Stimulated activated CD4-positive, alpha-beta T cell treated with anti-CD3 and anti-CD28 coated beads, Interleukin-4, amount 100 ng/mL, for 1 hour (primary cell): ENCODE results near the gene RNF227.
"Not testable (repeated sequence)": the region's sequence is repeated elsewhere in the genome, so short reads cannot be mapped to it uniquely, and the experiment has no call there.

Experiments used
- DNase-seq: peaks from one replicate; pipeline ENCODE4 v3.0.0-alpha.2; 2020

Gene RNF227

DNA sequence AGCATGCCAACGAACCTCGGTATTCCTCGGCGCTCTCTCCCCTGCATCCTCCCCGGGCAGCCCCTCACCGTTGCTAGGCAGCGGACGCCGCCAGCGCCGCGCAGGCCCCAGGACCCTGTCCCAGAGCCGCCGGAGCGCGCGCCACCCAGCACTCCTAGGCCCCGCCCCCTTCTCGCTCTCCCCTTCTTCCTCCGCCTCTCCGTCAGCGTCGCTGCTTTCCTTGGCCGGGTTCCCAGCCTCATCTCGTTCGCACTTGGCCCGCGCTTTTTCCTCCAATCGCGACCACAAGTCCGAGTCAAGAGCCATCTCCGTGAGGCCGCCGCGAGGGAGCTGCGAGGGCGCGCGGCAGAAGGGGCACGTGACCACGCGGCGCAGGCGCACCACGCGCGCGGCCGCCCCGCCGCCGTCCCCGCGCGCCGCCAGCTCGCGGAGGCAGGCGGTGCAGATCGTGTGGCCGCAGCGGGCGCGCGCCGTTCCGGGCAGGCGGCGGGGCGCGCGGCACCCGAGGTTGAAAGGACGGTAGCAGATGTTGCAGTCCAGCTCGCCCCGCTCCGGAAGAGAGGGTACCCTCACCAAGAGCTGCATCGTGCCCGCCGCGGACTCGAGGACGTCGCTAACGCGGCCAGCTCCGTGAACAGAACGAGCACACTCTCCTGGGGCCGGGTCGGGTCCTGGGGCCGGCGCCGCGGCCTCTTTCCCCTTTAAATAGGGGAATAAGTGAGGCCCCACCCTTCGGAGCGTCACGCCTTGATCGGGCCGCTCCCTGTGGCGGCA is at the start of gene RNF227:
TSS of gene RNF227 (minus strand) at position 679 of the 774 bp plus-strand sequence. CDS start at position 585, 94 bp downstream.
- peak; percentile 85 for DNase-seq

DNA sequence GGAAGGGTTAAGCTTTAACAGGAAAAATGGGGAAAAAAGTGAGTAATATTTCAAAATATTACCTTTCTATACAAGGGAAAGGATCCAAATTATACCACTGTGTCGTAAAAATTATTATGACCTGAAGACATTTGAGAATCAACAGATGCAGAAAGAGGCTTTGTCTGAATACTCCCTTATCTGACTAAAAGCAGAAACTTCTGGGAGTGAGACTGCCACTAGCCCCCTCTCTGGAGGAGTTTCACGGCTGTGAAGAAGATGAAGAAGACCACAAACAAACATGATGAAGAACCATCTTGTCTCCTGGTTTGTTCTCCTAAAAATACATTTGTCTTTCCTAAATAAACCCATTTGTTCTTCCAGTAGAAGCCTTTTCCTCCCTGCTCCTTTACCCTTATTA is 45.3 kb upstream of the RNF227 start:
- DNase-seq, result no peak

DNA sequence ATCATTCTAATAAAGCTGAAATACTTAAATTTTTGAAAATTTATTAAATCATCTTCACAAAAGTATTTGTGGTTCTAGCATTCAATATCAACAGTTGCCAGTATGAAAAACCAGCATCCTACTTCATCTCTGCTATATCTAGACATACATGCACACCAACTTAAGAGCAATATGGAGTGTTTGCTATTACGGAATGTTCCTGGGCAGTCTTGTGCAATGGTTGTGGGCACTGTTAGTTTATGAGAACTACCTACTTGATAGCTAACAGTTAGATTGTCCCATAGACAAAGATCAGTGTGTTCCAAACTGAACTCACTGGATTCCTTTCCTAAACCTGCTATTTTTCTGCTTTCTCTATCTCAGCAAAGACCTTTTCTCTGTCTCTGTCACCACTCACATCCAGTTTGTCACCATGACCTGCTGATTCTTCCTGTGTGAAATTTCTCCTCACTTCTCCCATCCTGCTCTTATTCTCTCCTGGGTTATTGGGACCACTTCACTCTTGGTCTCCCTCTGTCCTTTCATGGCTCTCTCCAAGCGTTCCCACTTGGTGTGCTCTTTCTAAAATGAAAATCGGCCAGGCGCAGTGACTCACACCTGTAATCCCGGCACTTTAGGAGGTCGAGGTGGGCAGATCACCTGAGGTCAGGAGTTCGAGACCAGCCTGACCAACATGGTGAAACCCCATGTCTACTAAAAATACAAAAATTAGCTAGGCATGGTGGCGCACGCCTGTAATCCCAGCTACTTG is 43.6 kb upstream of the RNF227 start:
- DNase-seq, result no peak

DNA sequence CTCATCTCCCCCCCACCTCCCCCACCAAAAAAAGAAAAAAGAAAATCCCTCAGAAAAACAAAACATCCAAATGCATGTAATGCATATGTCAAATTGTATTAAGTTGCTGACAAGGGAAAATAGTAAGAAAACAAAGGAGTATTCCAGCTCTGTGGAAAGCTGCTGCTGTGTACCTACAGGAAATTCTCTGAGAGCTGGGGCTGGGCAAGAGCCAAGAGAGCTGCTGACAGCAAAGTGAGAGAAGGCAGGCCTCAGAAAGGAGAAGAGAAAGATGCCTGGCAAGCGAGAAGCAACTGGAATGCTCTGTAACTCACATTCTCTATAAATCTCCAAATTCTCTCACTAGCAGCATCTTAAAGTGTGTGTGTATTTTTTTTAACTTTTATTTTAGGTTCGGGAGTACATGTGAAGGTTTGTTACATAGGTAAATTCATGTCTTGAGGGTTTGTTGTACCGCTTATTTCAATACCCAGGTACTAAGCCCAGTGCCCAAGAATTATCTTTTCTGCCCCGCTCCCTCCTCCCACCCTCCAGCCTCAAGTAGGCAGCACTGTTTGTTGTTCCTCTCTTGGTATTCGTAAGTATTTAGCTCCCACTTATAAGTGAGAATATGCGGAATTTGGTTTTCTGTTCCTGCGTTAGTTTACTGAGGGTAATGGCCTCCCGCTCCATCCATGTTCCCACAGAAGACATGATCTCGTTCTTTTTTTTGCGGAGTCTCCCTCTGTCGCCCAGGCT is 40.3 kb upstream of the RNF227 start:
- no peak for DNase-seq

DNA sequence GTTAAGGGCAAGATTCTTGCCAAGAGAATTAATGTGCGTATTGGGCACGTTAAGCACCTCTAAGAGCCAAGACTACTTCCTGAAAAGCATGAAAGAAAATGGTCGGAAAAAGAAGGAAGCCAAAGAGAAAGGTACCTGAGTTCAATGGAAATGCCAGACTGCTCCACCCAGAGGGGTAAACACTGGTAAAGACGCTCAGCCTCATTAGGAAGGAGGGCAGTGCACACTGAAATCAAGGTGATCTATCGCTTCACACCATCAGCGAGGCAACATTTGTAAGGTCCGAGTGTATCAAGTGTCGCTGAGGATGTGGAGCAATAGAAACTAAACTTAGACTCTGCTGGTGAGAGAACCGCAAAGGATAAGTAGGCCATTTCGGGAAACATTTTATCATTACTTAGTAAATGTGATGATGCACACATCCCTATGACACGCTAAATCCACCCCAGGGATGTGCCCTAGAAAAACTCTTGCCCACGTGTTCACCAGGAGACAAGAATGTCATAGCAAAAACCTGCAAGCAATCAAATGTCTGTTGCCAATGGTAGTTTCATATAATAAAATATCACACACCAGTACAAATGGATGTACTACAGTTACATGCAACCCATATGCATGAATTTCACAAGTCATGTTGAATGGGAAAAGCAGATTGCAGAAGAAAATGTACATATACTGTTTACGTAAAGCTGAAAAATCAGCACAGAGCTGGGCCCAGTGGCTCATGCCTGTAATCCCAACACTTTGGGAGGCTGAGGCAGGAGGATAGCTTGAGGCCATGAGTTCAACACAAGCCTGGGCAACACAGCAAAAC is 39.5 kb upstream of the RNF227 start:
- no peak for DNase-seq

DNA sequence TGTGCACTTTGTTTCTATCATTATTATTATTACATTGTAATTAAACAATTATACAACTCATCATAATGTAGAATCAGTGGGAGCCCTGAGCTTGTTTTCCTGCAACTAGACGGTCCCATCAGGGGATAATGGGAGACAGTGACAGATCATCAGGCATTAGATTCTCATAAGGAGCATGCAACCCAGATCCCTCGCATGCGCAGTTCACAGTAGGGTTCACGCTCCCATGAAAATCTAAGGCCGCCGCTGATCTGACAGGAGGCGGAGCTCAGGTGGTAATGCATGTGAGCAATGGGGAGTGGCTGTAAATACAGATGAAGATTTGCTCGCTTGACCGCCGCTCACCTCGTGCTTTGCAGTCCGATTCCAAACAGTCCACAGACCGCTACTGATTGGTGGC is 37.2 kb upstream of the RNF227 start:
- not testable (repeated sequence) for DNase-seq

DNA sequence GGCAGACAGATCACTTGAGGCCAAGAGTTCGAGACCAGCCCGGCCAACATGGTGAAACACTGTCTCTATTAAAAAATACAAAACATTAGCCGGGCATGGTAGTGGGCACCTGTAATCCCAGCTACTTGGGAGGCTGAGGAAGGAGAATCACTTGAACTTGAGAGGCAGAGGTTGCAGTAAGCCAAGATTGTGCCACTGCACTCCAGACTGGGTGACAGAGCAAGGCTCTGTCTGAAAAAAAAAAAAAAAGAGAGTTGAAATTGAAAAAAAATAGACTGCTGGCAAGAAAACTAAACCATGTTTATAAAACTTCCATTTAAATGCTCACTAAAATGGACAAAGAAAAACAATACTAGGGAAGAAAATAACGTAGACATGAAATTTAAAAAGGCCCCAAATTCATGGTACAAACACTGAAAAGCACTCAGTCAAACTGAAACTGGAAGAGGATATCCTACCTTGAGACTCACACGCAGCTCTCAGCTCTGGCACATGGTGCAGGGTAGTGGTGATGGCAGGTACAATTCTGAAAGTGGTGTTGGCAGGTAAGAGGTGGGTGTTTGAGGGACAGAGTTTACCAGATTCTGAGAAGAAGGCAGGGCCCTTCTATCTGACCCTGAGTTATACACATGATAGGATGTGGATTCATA is 35.2 kb upstream of the RNF227 start:
- peak; percentile 46 for DNase-seq

DNA sequence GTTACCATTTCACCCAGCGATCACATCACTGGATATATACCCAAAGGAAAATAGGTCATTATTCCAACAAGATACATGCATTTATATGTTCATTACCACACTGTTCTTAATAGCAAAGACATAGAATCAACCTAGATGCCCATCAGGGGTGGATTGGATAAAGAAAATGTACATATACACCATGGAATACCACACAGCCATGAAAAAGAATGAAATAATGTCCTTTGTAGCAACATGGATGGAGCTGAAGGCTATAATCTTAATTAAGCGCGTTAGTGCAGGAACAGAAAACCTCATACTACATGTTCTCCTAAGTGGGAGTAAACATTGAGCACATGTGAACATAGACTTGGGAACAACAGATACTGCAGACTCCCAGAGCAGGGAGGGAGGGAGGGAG is 34.5 kb upstream of the RNF227 start:
- no peak for DNase-seq

DNA sequence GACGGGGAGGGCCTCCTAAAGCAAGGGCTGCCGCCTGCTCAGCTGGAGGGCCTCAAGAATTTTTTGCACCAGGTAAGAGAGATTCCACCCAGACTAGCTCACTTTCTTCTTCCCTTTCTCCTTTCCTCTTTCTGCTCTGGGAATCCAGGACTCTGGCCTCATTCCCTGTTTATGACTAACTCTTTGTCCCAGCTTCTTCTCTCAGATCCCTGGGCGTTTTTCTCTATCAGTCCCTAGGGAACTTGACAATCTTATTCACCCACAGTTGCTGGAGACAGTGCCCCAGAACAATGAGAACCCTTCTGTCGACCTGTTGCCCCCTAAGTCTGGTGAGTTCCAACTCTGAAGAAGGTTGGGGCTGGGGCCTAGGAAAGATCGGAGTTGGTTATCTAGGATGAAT is 31.6 kb upstream of the RNF227 start:
- no peak for DNase-seq

DNA sequence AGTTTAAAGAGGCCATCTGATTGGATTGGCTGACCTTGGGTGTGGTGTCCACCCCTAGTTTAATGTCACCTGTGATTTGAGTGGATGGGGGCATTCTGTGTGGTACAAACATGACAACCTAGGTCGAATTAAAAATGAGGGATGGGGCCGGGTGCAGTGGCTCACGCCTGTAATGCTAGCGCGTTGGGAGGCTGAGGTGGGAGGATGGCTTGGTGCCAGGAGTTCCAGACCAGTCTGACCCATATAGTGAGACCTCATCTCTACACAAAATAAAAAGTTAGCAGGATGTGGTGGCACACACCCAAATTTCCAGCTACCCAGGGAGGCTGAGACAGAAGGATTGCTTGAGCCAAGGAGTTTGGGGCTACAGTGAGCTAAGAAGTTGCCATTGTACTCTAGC is 30.4 kb upstream of the RNF227 start:
- DNase-seq, result no peak

DNA sequence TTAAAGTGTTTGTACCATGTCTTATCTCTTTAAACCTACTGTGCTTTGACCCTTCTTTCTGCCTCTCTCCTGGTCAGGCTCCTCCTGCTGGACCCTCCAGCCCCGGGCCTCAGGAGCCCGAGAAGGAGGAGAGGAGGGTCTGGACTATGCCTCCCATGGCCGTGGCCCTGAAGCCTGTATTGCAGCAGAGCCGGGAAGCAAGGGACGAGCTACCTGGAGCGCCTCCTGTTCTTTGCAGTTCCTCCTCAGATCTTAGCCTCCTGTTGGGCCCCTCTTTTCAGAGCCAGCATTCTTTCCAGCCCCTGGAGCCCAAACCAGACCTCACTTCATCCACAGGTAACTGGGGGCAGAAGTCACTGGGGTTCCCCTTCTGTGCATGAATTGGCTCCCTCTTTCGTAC is 29.6 kb upstream of the RNF227 start:
- no peak for DNase-seq

DNA sequence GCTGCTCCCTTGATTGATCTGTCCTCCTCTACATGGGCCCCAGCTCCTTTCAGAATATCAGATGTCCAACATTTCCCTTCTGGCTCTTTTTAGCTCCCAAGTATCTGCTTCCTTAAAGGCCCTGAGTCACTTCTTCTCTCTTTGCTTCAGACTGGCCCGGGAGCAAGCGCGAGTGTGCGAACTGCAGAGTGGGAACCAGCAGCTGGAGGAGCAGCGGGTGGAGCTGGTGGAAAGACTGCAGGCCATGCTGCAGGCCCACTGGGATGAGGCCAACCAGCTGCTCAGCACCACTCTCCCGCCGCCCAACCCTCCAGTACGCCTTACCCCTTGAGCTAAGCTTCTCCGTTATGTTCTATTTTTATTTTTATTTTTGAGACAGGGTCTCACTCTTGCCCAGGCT is 28.2 kb upstream of the RNF227 start:
- DNase-seq, result no peak

DNA sequence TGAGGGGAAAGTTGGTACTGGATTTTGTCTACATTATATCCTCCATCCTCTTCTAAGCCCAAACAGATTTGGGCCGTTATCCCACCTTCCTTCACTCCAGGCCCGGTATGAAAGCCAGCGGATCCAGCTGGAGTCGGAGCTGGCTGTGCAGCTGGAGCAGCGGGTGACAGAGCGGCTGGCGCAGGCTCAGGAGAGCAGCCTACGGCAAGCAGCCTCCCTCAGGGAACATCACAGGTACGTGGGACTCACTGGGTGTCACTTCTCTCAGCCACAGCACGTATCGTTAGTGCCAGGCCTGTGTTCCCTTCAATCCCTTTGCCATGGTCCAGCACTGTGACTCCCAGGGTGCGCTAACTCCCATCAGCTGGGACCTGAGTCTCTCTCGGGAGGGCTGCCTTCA is 27.2 kb upstream of the RNF227 start:
- no peak for DNase-seq

DNA sequence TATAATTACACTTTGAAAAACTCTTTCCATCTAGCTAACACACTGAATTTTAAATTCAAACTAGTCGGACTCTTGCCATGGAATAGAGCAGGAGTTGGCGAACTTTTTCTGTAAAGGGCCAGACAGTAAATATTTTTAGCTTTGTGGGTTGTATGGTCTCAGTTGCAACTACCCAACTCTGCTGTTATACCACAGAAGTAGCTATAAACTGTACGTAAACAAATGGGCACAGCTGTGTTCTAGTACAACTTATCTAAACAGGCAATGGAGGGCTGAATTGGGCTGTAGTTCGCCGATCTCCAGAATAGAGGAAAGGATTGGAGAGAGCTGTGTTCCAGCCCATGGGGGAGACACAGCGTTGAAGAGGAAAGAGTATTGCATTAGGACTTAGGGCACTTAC is 24.7 kb upstream of the RNF227 start:
- no peak for DNase-seq

DNA sequence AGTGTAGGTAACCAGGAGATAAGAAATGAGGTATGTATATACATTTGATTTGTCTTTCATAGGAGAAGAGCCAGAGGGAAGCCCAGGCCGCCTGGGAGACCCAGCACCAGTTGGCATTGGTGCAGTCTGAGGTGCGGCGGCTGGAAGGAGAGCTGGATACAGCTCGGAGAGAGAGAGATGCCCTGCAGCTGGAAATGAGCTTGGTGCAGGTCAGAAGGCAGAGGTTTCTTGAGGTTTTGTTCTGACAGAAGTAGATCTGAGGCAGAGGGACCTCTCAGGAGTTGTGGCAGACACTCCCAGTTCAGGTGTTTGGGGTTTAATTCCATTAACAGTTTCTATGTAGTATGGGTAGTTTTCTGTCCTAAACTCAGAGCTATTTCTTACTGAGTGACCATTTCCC is 23.9 kb upstream of the RNF227 start:
- DNase-seq, result no peak

DNA sequence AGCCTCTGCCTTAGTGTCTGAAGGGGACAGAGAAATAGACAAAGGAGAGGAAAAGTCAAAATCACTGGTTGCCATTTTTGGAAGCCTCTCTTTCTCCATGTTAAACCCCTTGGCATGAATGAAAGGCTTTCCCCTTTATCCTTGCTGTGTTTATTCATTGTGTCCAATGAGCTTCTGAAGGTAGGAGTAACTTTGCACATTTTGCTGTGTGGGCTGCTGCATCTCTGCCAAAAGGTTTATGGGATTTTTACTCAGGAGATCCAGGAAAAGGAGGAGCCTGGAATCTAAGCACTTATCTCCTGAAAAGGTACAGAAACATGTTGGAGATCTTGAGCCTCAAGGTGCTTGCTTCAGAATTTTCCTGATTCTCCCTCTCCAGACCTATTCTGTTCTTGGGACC is 19.8 kb upstream of the RNF227 start:
- DNase-seq, result no peak

DNA sequence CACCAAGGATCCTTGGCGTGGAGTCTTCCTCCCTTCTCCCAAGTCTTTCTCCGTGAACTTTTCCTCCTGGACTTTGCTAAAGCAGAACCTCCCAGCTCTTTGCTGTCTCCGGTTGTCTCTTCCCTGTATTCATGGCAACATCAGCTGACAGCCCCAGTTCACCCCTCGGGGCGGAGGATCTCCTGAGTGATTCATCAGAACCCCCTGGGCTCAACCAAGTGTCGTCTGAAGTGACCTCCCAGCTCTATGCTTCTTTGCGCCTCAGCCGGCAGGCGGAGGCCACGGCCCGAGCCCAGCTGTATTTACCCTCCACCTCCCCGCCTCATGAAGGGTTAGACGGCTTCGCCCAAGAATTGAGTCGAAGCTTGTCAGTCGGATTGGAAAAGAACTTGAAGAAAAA is 16.9 kb upstream of the RNF227 start:
- no peak for DNase-seq

DNA sequence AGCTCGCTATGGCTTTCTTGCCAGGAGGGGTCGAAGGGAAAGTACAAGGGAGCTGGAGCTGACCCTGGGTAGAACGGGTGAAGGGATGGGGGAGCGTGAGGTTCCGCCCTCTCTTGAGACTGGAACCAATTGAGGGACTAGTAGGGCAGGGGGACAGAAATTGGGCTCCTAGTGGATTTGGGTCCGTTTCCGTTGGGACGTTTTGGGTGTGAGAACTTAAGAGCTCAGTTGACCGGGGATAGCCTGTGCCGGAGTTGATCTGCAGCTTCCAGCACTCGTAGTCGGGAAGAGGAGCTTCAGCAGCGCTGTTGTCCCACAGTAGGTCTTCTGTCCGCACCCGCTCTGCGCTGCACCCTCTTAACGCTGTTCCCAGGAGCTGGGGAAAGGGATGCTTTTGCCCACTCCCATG is 16.4 kb upstream of the RNF227 start:
- DNase-seq, result no peak

DNA sequence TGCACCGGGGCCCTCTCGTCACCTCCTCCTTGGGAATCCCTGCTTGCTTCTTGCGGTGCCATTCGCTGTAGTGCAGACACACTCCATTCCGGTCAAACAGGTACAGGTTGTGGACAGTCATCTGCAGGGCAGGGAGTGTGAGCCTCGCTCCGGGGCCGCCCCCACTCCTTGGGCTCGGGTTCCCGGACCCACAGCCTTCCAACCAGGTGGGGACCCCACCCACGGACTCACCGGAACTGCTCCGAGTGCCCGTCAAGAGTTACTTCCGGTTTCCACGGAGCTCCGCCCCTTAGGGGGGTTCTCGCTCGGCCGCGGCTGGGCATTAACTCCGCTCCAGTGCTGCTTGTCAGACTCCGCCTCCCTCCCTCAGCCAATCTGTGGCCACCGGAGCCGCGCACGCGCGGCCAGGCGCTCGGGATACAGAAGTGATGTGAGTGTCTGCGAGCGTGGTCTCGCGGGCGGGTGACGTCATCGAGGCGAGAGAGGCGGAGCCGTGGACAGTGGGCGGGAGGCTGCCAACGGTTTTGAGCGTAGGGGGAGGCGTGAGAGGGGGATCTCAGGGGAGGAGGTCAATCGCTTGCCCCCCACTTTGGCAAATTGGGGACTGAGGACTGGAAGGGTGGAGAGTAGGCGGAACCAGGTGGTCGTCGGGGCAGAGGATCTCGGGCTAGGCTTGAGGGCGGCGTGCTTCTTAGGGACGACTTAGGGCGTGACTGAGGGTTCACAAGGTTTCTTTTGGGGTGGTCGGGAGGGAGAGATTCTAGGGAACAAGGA is 15.8 kb upstream of the RNF227 start, which contains the start of the genes CNTROB and TRAPPC1:
TSS of gene CNTROB (plus strand) at position 498 of the 774 bp plus-strand sequence. CDS start 874 bp downstream, outside the sequence.
TSS of gene TRAPPC1 (minus strand) at position 238 of the 774 bp plus-strand sequence. CDS start at position 121, 117 bp downstream.
- DNase-seq, result peak; percentile 99

DNA sequence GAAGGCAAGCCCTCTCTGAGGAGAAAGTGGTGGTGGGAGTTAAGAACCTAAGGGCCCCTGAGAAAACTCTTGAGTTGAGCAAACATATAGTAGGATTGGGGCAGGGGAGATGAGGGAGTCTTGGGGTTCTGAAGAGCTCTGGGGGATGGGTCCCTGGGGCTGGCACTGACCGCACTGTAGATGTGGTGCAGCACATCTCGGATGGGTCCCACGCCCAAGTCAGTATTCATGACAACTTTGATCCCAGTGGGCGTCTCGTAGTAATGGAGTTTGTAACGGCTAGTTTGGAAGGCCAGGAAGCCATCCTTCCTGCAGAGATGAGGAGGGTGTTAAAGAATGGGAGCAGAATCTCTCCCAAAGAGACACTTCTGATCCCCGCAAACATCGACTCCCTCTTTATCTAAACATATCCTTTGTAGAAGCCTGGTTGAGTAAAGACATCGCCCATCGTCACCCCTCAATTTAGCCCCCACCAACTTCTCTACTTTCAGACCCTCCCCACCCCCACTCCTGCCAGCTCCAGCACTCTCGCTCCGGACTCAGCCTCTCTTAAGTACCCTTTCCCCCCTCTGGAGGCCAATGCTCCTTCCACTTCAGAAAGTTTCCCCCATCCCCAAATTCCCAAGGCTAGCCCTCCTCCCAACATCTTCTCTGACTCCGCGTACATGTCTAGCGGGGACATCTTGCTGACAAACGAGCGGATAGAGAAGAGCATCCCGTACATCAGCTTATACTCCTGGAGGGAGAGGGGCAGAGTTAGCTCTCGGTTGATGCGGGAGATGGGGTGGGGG is 14.9 kb upstream of the RNF227 start:
- DNase-seq, result no peak
